ENCODE data around the gene FBXO27.

- TF ChIP-seq CTCF (IDR thresholded peaks at IDR 0.05; ENCODE audit: low read depth, low read length) = no peak
- TF ChIP-seq EZH2phosphoT487 (IDR thresholded peaks at IDR 0.05; ENCODE audit: low read depth) = no peak
These were observed 41.2 kb downstream of the FBXO27 start for GRCh38 chr19:38990949-38991697.
